Frontal cortex (tissue), 4 donors: ENCODE measurements around the gene GRIN2B. TPM values are rescaled to one million over a fixed set of nuclear protein-coding genes. Genes with fewer than 3 reads are reported as not detected.
A peak's percentile ranks its signal among the peaks of the same experiment; 100 is the strongest.

Experiments used
- DNase-seq, 2 donors: peaks; one replicate each; pipeline ENCODE4 v3.0.0; 2012; ENCODE audit warnings: low spot score in 2 of 2
- FAIRE-seq: peaks from 2 replicates; lab custom pipeline; 2012; peaks lifted over from hg19 to GRCh38; lab: Jason Lieb, UNC
- total RNA-seq: library from RNA; depleted of rRNA; stranded (reverse); fragments of >200 nt; gene quantifications from one replicate; pipeline ENCODE4 v1.2.3, GENCODE V29; 2014
- donor health status: control.
- donor health status: control.
- donor health status: control.

GRIN2B gene
- total RNA-seq, 1 donor from 2014 or later, result 75.4 TPM

GRCh38 chr12:13959131-13959723, 22.2 kb downstream of the GRIN2B start:
- DNase-seq (no peak), FAIRE-seq (no peak)

- DNase-seq, result no peak
- no peak for FAIRE-seq
Observed at GRCh38 chr12:13957576-13957975, 23.8 kb downstream of the GRIN2B start.

GRCh38 chr12:13956060-13956590, 25.3 kb downstream of the GRIN2B start:
- FAIRE-seq, result no peak
- DNase-seq, result no peak

GRCh38 chr12:13952096-13952495, 29.3 kb downstream of the GRIN2B start:
- FAIRE-seq (no peak), DNase-seq (no peak)

- FAIRE-seq (no peak), DNase-seq (no peak)
Observed at GRCh38 chr12:13950502-13950901, 30.9 kb downstream of the GRIN2B start.

GRCh38 chr12:13948621-13949020, 32.8 kb downstream of the GRIN2B start:
- DNase-seq (no peak), FAIRE-seq (no peak)

- FAIRE-seq, result no peak
- DNase-seq, result no peak
Observed at GRCh38 chr12:13947276-13947946, 34.0 kb downstream of the GRIN2B start.

GRCh38 chr12:13945641-13946040, 35.8 kb downstream of the GRIN2B start:
- DNase-seq (no peak), FAIRE-seq (no peak)

- FAIRE-seq (no peak), DNase-seq (no peak)
Observed at GRCh38 chr12:13945236-13945635, 36.2 kb downstream of the GRIN2B start.

- no peak for DNase-seq
- no peak for FAIRE-seq
Observed at GRCh38 chr12:13942826-13943225, 38.6 kb downstream of the GRIN2B start.

GRCh38 chr12:13941258-13942249, 39.8 kb downstream of the GRIN2B start:
- peak in 1 of 2 donors; percentile 33 for DNase-seq
- FAIRE-seq, result no peak

- FAIRE-seq (no peak), DNase-seq (no peak)
Observed at GRCh38 chr12:13940335-13940865, 41.0 kb downstream of the GRIN2B start.

GRCh38 chr12:13937735-13938134, 43.7 kb downstream of the GRIN2B start:
- FAIRE-seq, result no peak
- DNase-seq, result no peak

GRCh38 chr12:13935169-13935568, 46.2 kb downstream of the GRIN2B start:
- DNase-seq (no peak), FAIRE-seq (no peak)
